ENCODE results near the gene KLHL35.
A peak's percentile ranks its signal among the peaks of the same experiment; 100 is the strongest.

Gene KLHL35

GRCh38 chr11:75403037-75403436 is 30.0 kb downstream of the KLHL35 start:
- TF ChIP-seq CTCF (IDR thresholded peaks at IDR 0.05; ENCODE audit: borderline replicate concordance, control extremely low read depth, extremely low read depth, insufficient read depth, missing control alignments), result no peak
- in situ Hi-C loops (cut with MboI; ENCODE audit: low sequenced_read_pairs, unreplicated experiment), result no loop called here
- no peak for DNase-seq (ENCODE audit: low spot score)

- DNase-seq (ENCODE audit: low spot score), result no peak
- in situ Hi-C loops (cut with MboI; ENCODE audit: low sequenced_read_pairs, unreplicated experiment), result no loop called here
These were observed 30.8 kb downstream of the KLHL35 start for GRCh38 chr11:75402002-75402773.

GRCh38 chr11:75400146-75400865 is 32.7 kb downstream of the KLHL35 start:
- no peak for TF ChIP-seq CTCF (IDR thresholded peaks at IDR 0.05; ENCODE audit: borderline replicate concordance, control extremely low read depth, extremely low read depth, insufficient read depth, missing control alignments)
- in situ Hi-C loops (cut with MboI; ENCODE audit: low sequenced_read_pairs, unreplicated experiment), result no loop called here
- DNase-seq (ENCODE audit: low spot score), result no peak

More at GRCh38 chr11:75402002-75402773, 30.8 kb downstream of the KLHL35 start:
- no peak for TF ChIP-seq CTCF (IDR thresholded peaks at IDR 0.05; ENCODE audit: borderline replicate concordance, control extremely low read depth, extremely low read depth, insufficient read depth, missing control alignments)

GRCh38 chr11:75399344-75400145 is 33.5 kb downstream of the KLHL35 start, which contains the start of gene RPS3:
Gene RPS3, plus strand, starts transcription at chr11:75399518. Its CDS starts 30 bp downstream, at chr11:75399548.
- in situ Hi-C loops (cut with MboI; ENCODE audit: low sequenced_read_pairs, unreplicated experiment), result no loop called here
- peak; percentile 22 for TF ChIP-seq CTCF (IDR thresholded peaks at IDR 0.05; ENCODE audit: borderline replicate concordance, control extremely low read depth, extremely low read depth, insufficient read depth, missing control alignments)
- DNase-seq (ENCODE audit: low spot score), result peak; percentile 95

GRCh38 chr11:75398906-75399305 is 34.1 kb downstream of the KLHL35 start:
- TF ChIP-seq CTCF (IDR thresholded peaks at IDR 0.05; ENCODE audit: borderline replicate concordance, control extremely low read depth, extremely low read depth, insufficient read depth, missing control alignments), result no peak
- in situ Hi-C loops (cut with MboI; ENCODE audit: low sequenced_read_pairs, unreplicated experiment), result no loop called here
- no peak for DNase-seq (ENCODE audit: low spot score)

All from GM13976 (cell line).